B cell (primary cell): ENCODE measurements around the gene SRP54. TPM values are rescaled to one million over a fixed set of nuclear protein-coding genes. Genes with fewer than 3 reads are reported as not detected.

ENCODE experiments used
- ATAC-seq: fragments of 200-7000 bp; cut with Tn5 transposase; one replicate; pipeline ENCODE4 v1.10.0; 2021; ENCODE audit warnings: low read depth, mild to moderate bottlenecking, moderate number of reproducible peaks, moderate library complexity
- CTCF ChIA-PET: fragments of 350-600 bp; sonication (Branson Sonifier 250); formaldehyde crosslinking; loops from one replicate; lab custom pipeline; 2021; ENCODE audit warnings: antibody characterized with exemption, inconsistent platforms; lab: Charles Lee
- POLR2A ChIA-PET: fragments of 350-600 bp; sonication (Branson Sonifier 250); formaldehyde crosslinking; loops from one replicate; lab custom pipeline; 2021; ENCODE audit warnings: antibody characterized with exemption; lab: Charles Lee
- DNase-seq: peaks from one replicate; pipeline ENCODE4 v3.0.0; 2013
- H2AFZ ChIP-seq: 2 replicates; pipeline ENCODE4 v1.6.1; 2012; ENCODE audit warnings: mild to moderate bottlenecking, low read depth, low read length; ENCODE audit not compliant: insufficient read depth, poor library complexity, severe bottlenecking
- H3K27ac ChIP-seq, 2 donors: 1 replicate in 1 of 2; 2 replicates in 1 of 2; pipeline ENCODE4 v1.5.1; 2012 to 2013; ENCODE audit warnings: low read length in 2 of 2, mild to moderate bottlenecking in 2 of 2, moderate library complexity in 1 of 2
- H3K27me3 ChIP-seq, 4 experiments: fragments of 200-600 bp in 1 of 4; sonication (generic) in 1 of 4; replicated peaks in 1 of 4; 1 replicate in 2 of 4; 2 replicates in 2 of 4; pipeline versions ENCODE4 v1.6.1 to v1.7.0; 2013 to 2016; ENCODE audit warnings: low read length in 3 of 4, mild to moderate bottlenecking in 2 of 4, mixed read lengths in 1 of 4, moderate library complexity in 1 of 4; ENCODE audit not compliant: insufficient read depth in 4 of 4, control insufficient read depth in 3 of 4; ENCODE audit errors: control extremely low read depth in 1 of 4
- H3K36me3 ChIP-seq, 2 experiments: replicated peaks in 1 of 2; 1 replicate in 1 of 2; 2 replicates in 1 of 2; pipeline versions ENCODE4 v1.6.1 to v1.7.1; 2013; ENCODE audit warnings: low read length in 1 of 2; ENCODE audit not compliant: insufficient read depth in 2 of 2, control insufficient read depth in 1 of 2; ENCODE audit errors: control extremely low read depth in 1 of 2, extremely low read depth in 1 of 2
- H3K4me1 ChIP-seq, 2 donors: fragments of 200-600 bp in 1 of 2; sonication (generic) in 1 of 2; 1 replicate in 1 of 2; 2 replicates in 1 of 2; pipeline versions ENCODE4 v1.5.1 to v1.6.1; 2013 to 2017; ENCODE audit warnings: low read length in 2 of 2; ENCODE audit not compliant: control insufficient read depth in 2 of 2, insufficient read depth in 2 of 2
- H3K4me2 ChIP-seq: replicated peaks from 2 replicates; pipeline ENCODE3; 2012; ENCODE audit warnings: mild to moderate bottlenecking, low read depth, low read length; ENCODE audit not compliant: poor library complexity, severe bottlenecking
- H3K4me3 ChIP-seq, 5 experiments: fragments of 200-600 bp in 1 of 5; sonication (generic) in 1 of 5; 1 replicate in 3 of 5; 2 replicates in 2 of 5; pipeline versions ENCODE4 v1.5.1 to v1.7.0; 2011 to 2016; ENCODE audit warnings: low read length in 4 of 5, mild to moderate bottlenecking in 4 of 5, low read depth in 2 of 5, control low read depth in 1 of 5, moderate library complexity in 1 of 5; ENCODE audit not compliant: insufficient read depth in 1 of 5; ENCODE audit errors: control extremely low read depth in 1 of 5, extremely low read depth in 1 of 5
- H3K79me2 ChIP-seq: fragments of 200-600 bp; sonication (generic); one replicate; pipeline ENCODE4 v1.6.0; 2016; ENCODE audit warnings: low read length; ENCODE audit not compliant: control insufficient read depth, insufficient read depth
- H3K9ac ChIP-seq: fragments of 200-600 bp; sonication (generic); 2 replicates; pipeline ENCODE4 v1.6.1; 2017; ENCODE audit warnings: mild to moderate bottlenecking, low read length, moderate library complexity
- H3K9me3 ChIP-seq, 3 donors: one replicate each; pipeline versions ENCODE4 v1.6.1 to v1.7.1; 2013; ENCODE audit warnings: low read length in 2 of 3; ENCODE audit not compliant: control insufficient read depth in 2 of 3, insufficient read depth in 1 of 3; ENCODE audit errors: control extremely low read depth in 1 of 3
- H4K20me1 ChIP-seq: 2 replicates; pipeline ENCODE4 v1.6.0; 2012; ENCODE audit warnings: mild to moderate bottlenecking, low read length; ENCODE audit not compliant: insufficient read depth, control insufficient read depth, poor library complexity, severe bottlenecking
- H3K27ac Mint-ChIP-seq: one replicate; pipeline ENCODE4 v1.8.0; 2021; ENCODE audit warnings: mixed read lengths
- H3K27me3 Mint-ChIP-seq: one replicate; pipeline ENCODE4 v1.8.0; 2021; ENCODE audit warnings: mixed read lengths
- H3K4me1 Mint-ChIP-seq: one replicate; pipeline ENCODE4 v1.8.0; 2021; ENCODE audit warnings: mixed read lengths
- H3K4me3 Mint-ChIP-seq: one replicate; pipeline ENCODE4 v1.8.0; 2021; ENCODE audit warnings: mixed read lengths
- H3K9me3 Mint-ChIP-seq: one replicate; pipeline ENCODE4 v1.8.0; 2022; ENCODE audit warnings: mixed read lengths; ENCODE audit not compliant: insufficient read depth
- EZH2 ChIP-seq: IDR thresholded peaks from 2 replicates; pipeline ENCODE4 v1.6.1; 2012; ENCODE audit warnings: borderline replicate concordance, low read depth, mild to moderate bottlenecking, moderate library complexity, low read length; ENCODE audit not compliant: insufficient read depth, poor library complexity, severe bottlenecking
- WGBS: methylation state at CpG from one replicate; pipeline ENCODE4 v1.1.5; 2013; ENCODE audit warnings: missing lambda C conversion rate; ENCODE audit not compliant: insufficient coverage; 5-methylcytosine and 5-hydroxymethylcytosine counted together
- intact Hi-C: fragments of 100-400 bp; cut with micrococcal nuclease; formaldehyde crosslinking; loops from one replicate; pipeline ENCODE4 v1.10.0; 2022
- polyA plus RNA-seq: library from polyadenylated mRNA; depleted of rRNA; stranded (reverse); fragments of >200 nt; gene quantifications from 2 replicates; pipeline ENCODE4 v1.2.3, GENCODE V29; 2012
- total RNA-seq, 2 donors: library from RNA; stranded (reverse); fragments of 120-200 nt in 1 of 2; gene quantifications; 1 replicate in 1 of 2; 2 replicates in 1 of 2; pipeline versions ENCODE4 v1.2.3 to v1.2.4, GENCODE V29; 2013 to 2022
- TF ChIP-seq, protein P1 (sequence below): fragments of 200-600 bp; IDR thresholded peaks from one replicate; pipeline ENCODE4 v1.8.0; 2022; ENCODE audit warnings: antibody characterized with exemption, mild to moderate bottlenecking

SRP54 gene
- total and polyA plus RNA-seq, 2 donors (not counting 1 experiment from before 2014, with no cell fraction given) = 18.4 to 54.9 TPM

DNA sequence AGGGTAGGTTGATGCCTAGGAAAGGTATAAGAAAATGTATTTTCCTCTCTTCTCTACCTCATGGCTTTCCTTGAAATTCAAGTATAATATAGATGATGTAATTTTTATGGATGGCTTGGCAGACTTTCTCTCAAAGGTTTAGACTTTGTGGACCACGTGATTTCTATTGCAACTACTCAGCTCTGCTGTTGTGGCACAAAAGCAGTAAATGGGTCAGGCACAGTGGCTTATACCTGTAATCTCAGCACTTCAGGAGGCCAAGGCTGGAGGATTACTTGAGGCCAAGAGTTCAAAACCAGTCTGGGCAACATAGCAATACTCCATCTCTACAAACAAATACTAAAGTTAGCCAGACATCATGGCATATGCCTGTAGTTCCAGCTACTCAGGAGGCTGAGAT, 22.0 kb downstream of the SRP54 start:
- Histone ChIP-seq H3K27ac (no peak overlapping the region), H3K36me3 (peaks cover 9 to 42% of the 10 kb centered on the region in 2 experiments), H4K20me1 (no peaks in the 10 kb centered on the region), H3K9me3 (no peaks in the 10 kb centered on the region), H3K4me2 (no peak overlapping the region), H3K79me2 (no peaks in the 10 kb centered on the region), H3K4me1 (no peaks in the 10 kb centered on the region), H3K9ac (no peak overlapping the region), H2AFZ (no peak overlapping the region), H3K27me3 (no peaks in the 10 kb centered on the region), H3K4me3 (no peak overlapping the region)
- Mint-ChIP-seq H3K27ac (no peak overlapping the region), H3K4me3 (no peak overlapping the region), H3K4me1 (no peaks in the 10 kb centered on the region), H3K9me3 (no peaks in the 10 kb centered on the region), H3K27me3 (no peaks in the 10 kb centered on the region)
- TF ChIP-seq, protein P1, sequence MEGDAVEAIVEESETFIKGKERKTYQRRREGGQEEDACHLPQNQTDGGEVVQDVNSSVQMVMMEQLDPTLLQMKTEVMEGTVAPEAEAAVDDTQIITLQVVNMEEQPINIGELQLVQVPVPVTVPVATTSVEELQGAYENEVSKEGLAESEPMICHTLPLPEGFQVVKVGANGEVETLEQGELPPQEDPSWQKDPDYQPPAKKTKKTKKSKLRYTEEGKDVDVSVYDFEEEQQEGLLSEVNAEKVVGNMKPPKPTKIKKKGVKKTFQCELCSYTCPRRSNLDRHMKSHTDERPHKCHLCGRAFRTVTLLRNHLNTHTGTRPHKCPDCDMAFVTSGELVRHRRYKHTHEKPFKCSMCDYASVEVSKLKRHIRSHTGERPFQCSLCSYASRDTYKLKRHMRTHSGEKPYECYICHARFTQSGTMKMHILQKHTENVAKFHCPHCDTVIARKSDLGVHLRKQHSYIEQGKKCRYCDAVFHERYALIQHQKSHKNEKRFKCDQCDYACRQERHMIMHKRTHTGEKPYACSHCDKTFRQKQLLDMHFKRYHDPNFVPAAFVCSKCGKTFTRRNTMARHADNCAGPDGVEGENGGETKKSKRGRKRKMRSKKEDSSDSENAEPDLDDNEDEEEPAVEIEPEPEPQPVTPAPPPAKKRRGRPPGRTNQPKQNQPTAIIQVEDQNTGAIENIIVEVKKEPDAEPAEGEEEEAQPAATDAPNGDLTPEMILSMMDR = no peak
- TF ChIP-seq EZH2 = no peak
- intact Hi-C loops = no loop called here
- WGBS = 100% methylated on average over 1 of the region's 1 CpG
- DNase-seq (no peak), ATAC-seq (no peak)
- CTCF ChIA-PET = no interaction called here
- POLR2A ChIA-PET = no interaction called here

DNA sequence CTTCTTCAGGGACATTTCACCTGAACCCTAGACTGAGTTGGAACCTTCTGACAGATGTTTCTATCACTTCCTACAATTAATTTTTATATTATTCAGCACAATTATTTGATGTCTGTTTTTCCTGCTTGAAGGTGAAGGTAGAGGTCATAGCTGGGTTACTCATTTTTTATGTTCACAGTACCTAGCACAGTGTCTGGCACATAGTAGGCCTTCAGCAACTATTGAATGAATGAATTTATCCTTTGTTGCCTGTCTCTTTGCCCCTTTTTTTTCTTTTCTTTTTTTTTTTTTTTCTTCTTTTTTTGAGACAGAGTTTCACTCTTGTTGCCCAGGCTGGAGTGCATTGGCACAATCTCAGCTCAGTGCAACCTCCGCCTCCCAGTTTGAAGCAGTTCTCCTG, 33.8 kb downstream of the SRP54 start:
- H3K9me3 Mint-ChIP-seq = no peaks in the 10 kb centered on the region
- H3K9ac ChIP-seq = no peak overlapping the region
- ChIA-PET POLR2A (interaction anchor here (0.7 kb wide), 1 partner anchor 27 kb away, joined by 3 read pairs; no protein-coding TSS in a partner anchor), CTCF (no interaction called here)
- no peak overlapping the region for H3K27ac Mint-ChIP-seq
- no peaks in the 10 kb centered on the region for H3K4me1 ChIP-seq
- no peaks in the 10 kb centered on the region for H3K9me3 ChIP-seq
- H3K27ac ChIP-seq = no peak overlapping the region
- H3K4me3 ChIP-seq = no peak overlapping the region
- ATAC-seq = no peak
- H4K20me1 ChIP-seq = no peaks in the 10 kb centered on the region
- WGBS = 100% methylated on average over 1 of the region's 1 CpG
- no peaks in the 10 kb centered on the region for H3K4me1 Mint-ChIP-seq
- H3K79me2 ChIP-seq = no peaks in the 10 kb centered on the region
- H3K4me2 ChIP-seq = no peak overlapping the region
- H2AFZ ChIP-seq = no peak overlapping the region
- no peaks in the 10 kb centered on the region for H3K27me3 ChIP-seq
- intact Hi-C loops = no loop called here
- H3K27me3 Mint-ChIP-seq = no peaks in the 10 kb centered on the region
- DNase-seq = no peak
- peaks cover 12 to 65% of the 10 kb centered on the region in 2 experiments for H3K36me3 ChIP-seq
- TF ChIP-seq EZH2 = no peak
- TF ChIP-seq, protein P1 = no peak
- H3K4me3 Mint-ChIP-seq = no peak overlapping the region
